Measurements from ENCODE around the gene RYR1. TPM values are rescaled to one million over a fixed set of nuclear protein-coding genes. Genes with fewer than 3 reads are reported as not detected.

RYR1 gene
- total RNA-seq, 2 experiments from 2014 or later: 0.42 to 0.83 TPM

GRCh38 chr19:38634757-38635482 is 201.4 kb downstream of the RYR1 start:
- DNase-seq (peak; percentile 81), ATAC-seq (peak; percentile 21)
- Mint-ChIP-seq H3K27me3 (ENCODE audit: low read depth) (no peaks in the 10 kb centered on the region), H3K4me3 (no peak overlapping the region), H3K9me3 (ENCODE audit: insufficient read depth) (no peaks in the 10 kb centered on the region), H3K27ac (peak overlapping the region; percentile 83), H3K4me1 (ENCODE audit: low read depth) (peaks cover 36% of the 10 kb centered on the region), H3K36me3 (ENCODE audit: low read depth) (peaks cover 50% of the 10 kb centered on the region)
- POLR2A ChIA-PET: interaction anchor here (1.0 kb wide), 1 partner anchor 119 kb away, joined by 3 read pairs; no protein-coding TSS in a partner anchor
- CTCF ChIA-PET: interaction anchor here (0.7 to 6.2 kb wide), 40 partner anchors 9 to 335 kb away, joined by 3 to 72 read pairs (median 5); partner anchors contain the start of genes ACTN4, EIF3K, FAM98C and MAP4K1

GRCh38 chr19:38635483-38636399 is 202.2 kb downstream of the RYR1 start:
- Mint-ChIP-seq H3K4me1 (ENCODE audit: low read depth) (peaks cover 40% of the 10 kb centered on the region), H3K27me3 (ENCODE audit: low read depth) (no peaks in the 10 kb centered on the region), H3K4me3 (no peak overlapping the region), H3K36me3 (ENCODE audit: low read depth) (peaks cover 48% of the 10 kb centered on the region), H3K9me3 (ENCODE audit: insufficient read depth) (no peaks in the 10 kb centered on the region), H3K27ac (peak overlapping the region; percentile 77)
- DNase-seq (no peak), ATAC-seq (no peak)
- POLR2A ChIA-PET: interaction anchor here (1.0 kb wide), 1 partner anchor 120 kb away, joined by 3 read pairs; no protein-coding TSS in a partner anchor
- CTCF ChIA-PET: interaction anchor here (0.9 to 6.2 kb wide), 38 partner anchors 8 to 295 kb away, joined by 3 to 72 read pairs (median 5); partner anchors contain the start of genes ACTN4, EIF3K, FAM98C and GGN

Other genes with a start within 250 kb of the RYR1 start
- gene DPF1, start 209.5 kb upstream of the RYR1 start, total RNA-seq: under 1 TPM; 0.16 to 0.29 TPM
- not detected for gene PPP1R14A, start 177.3 kb upstream of the RYR1 start, total RNA-seq
- gene SPINT2, start 169.1 kb upstream of the RYR1 start, total RNA-seq: 10 to 100 TPM; 31.5 to 35.1 TPM
- gene C19orf33, start 129.4 kb upstream of the RYR1 start, total RNA-seq: not detected
- gene YIF1B, start 117.7 kb upstream of the RYR1 start, total RNA-seq: 10 to 100 TPM; 66.6 to 72.3 TPM
- 10 to 100 TPM; 13.5 to 13.7 TPM for gene KCNK6, start 113.8 kb upstream of the RYR1 start, total RNA-seq
- 10 to 100 TPM; 10.7 to 11.3 TPM for gene CATSPERG, start 97.9 kb upstream of the RYR1 start, total RNA-seq
- gene PSMD8, start 59.1 kb upstream of the RYR1 start, total RNA-seq: 100 to 1,000 TPM; 173 to 187 TPM
- not detected for gene GGN, start 45.7 kb upstream of the RYR1 start, total RNA-seq
- gene SPRED3, start 45.0 kb upstream of the RYR1 start, total RNA-seq: 1 to 10 TPM in 1 of 2 experiments, under 1 TPM in 1; 0.90 to 1.3 TPM
- 10 to 100 TPM; 21.0 to 25.9 TPM for gene FAM98C, start 30.6 kb upstream of the RYR1 start, total RNA-seq
- gene RASGRP4, start 7.5 kb upstream of the RYR1 start, total RNA-seq: under 1 TPM; 0.42 to 0.50 TPM
- 100 to 1,000 TPM; 259 to 269 TPM for gene MAP4K1, start 184.3 kb downstream of the RYR1 start, total RNA-seq
- 100 to 1,000 TPM; 325 to 352 TPM for gene EIF3K, start 185.5 kb downstream of the RYR1 start, total RNA-seq
- 100 to 1,000 TPM; 357 to 373 TPM for gene ACTN4, start 214.0 kb downstream of the RYR1 start, total RNA-seq